Measurements from ENCODE around the gene DBI.

- no peak for TF ChIP-seq CTCF (IDR thresholded peaks at IDR 0.05)
- no peak for TF ChIP-seq MAZ (IDR thresholded peaks at IDR 0.05; ENCODE audit: borderline replicate concordance, low read depth, low read length)
- TF ChIP-seq CHD2 (IDR thresholded peaks at IDR 0.05; ENCODE audit: low read length, partially characterized antibody) = no peak
- TF ChIP-seq POLR2A (IDR thresholded peaks at IDR 0.05; ENCODE audit: low read length) = no peak
- TF ChIP-seq MAFK (IDR thresholded peaks at IDR 0.05; ENCODE audit: partially characterized antibody) = no peak
- no peak for TF ChIP-seq RAD21 (conservative IDR thresholded peaks at IDR 0.05 in 1 of 2, IDR thresholded peaks at IDR 0.05 in 1 of 2)
- TF ChIP-seq HOXB5 (CRISPR knock-in tag; IDR thresholded peaks at IDR 0.05) = no peak
- TF ChIP-seq BHLHE40 (IDR thresholded peaks at IDR 0.05; ENCODE audit: low read depth, low read length) = no peak
- no peak for TF ChIP-seq RFX5 (IDR thresholded peaks at IDR 0.05)
- no peak for TF ChIP-seq ZSCAN20 (CRISPR knock-in tag; IDR thresholded peaks at IDR 0.05)
Observed at GRCh38 chr2:119383410-119384140, 16.8 kb downstream of the DBI start.
